CD4-positive, alpha-beta T cell treated with Interleukin-6 at 100 ng/mL for 8 hours (primary cell): ENCODE measurements around the gene SLC30A10.
"Not testable (repeated sequence)": the region's sequence is repeated elsewhere in the genome, so short reads cannot be mapped to it uniquely, and the experiment has no call there.

ENCODE experiments used
- DNase-seq: peaks from one replicate; pipeline ENCODE4 v3.0.0-alpha.2; 2020; ENCODE audit warnings: mixed read lengths, low spot score

Gene SLC30A10

GRCh38 chr1:219927956-219928790 lies at the start of gene SLC30A10:
Gene SLC30A10, minus strand, starts transcription at chr1:219928557. Its CDS starts 117 bp downstream, at chr1:219928440.
- no peak for DNase-seq

DNA sequence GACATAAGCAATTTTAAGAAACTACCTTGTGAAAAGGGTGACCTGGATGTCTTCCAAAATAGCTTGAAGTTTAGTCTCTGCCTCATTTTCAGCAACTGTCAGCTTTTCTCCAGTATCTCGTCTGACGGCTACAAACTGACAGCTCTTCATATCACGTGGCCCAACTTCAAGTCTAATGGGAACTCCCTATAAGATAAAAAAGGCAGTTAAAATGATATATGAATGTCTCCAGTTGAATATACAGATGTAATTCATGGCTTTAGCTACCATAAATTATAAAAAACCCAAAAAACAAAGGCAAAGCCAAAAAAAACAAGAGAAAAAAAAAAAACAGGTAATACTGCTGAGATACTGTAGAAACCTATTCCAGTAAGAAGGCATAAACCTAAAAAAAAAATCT lies 44.9 kb upstream of the SLC30A10 start:
- DNase-seq = no peak

GRCh38 chr1:219967361-219967760 lies 39.0 kb upstream of the SLC30A10 start:
- no peak for DNase-seq

GRCh38 chr1:219966071-219966349 lies 37.7 kb upstream of the SLC30A10 start:
- DNase-seq = no peak

DNA sequence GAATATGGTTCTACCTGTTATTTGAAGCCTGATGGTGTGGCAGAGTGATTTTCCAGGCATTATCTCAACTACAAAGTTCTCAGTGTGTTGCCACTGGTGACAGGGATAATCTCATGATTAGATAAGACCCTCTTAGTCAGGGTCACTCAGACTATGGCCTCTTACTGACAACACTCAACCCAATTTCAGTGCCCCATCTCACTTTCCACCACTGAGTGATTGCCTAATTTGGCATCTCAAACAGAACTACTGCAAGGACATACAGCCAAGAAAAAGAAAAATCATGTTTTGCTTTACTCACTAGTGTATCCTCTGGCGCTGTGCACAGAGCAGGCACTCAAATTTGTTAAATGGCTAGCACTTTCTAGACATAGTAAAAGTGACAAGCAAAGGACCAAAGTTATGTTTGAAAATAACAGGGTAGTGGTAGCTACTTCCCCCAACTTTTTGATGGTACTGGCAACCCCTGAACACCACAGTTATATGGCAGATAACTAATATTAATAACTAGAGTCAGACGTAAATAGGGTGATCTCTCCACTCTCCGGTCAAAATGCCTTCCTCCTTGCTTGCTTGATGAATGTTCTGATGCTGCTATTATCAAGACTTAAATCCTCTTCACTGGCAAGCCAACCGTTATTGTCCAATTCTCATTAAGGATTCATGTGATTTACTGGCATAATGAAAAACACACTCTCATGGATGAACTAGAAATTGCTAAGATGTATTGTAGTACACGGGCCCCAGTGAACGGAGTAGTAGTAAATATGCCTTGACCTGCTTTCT lies 37.1 kb upstream of the SLC30A10 start:
- DNase-seq = no peak

DNA sequence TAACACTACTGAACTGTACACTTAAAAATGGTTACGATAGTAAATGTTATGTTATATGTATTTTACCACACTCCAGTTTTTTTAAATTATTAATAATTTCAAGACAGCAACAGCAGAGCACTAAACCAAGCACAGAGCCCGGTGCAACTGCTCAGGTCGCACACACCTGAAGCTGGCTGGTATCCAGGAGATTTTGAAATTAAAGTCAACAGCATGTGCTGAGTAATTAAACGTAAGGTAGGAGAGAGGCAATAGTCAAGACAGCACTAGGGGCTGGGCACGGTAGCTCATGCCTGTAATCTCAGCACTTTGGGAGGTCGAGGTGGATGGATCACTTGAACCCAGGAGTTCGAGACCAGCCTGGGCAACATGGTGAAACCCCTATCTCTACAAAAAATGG lies 35.1 kb upstream of the SLC30A10 start:
- DNase-seq = no peak

DNA sequence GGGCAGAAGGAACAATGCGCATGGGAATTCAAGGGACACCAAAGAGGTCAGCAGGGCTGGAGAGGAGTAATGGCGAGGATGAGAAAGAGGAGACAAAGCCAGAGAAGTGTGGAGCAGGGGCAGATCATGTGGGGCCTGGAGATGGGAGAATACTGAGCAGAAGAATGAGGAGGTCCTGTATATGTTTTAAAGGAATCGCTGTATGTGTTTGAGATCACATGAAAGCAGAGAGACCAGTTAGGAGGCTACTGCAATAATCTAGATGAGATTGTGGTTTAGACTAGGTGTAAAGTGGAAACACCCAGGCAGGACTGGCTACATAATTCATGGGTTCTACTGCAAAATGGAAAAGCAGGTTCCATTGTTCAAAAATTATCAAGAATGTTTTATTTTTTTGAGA lies 33.3 kb upstream of the SLC30A10 start:
- no peak for DNase-seq

GRCh38 chr1:219959540-219960203 lies 31.3 kb upstream of the SLC30A10 start:
- no peak for DNase-seq

DNA sequence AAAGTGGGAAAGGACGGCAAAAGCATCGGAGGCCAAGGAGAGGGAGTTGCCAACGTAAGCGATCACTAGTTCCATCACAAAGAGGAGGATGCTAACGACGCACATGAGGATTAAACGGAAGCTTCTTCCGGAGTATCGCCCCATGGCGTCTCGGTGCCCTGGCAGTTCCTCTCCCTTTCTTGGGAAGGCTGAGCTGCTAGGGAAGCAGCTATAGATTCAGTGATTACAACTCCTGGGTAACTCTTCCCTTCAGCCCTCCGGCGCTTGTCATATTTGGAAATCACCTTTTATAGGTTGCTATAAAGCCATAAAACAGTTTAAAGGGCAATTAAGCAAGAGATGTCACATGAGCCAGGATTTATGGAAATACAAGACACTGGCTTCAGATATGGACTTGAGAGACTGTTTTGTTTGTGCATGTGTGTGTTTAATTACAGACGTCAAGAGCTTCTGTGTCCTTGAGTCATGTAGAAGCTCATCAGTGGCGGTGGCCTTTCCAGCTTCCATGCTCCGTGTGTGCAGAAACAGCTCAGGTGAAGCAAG lies 30.6 kb upstream of the SLC30A10 start:
- DNase-seq = no peak

- no peak for DNase-seq
Observed at GRCh38 chr1:219954736-219955421, 26.5 kb upstream of the SLC30A10 start.

- DNase-seq = no peak
Observed at GRCh38 chr1:219954052-219954451, 25.7 kb upstream of the SLC30A10 start.

- DNase-seq = no peak
Observed at GRCh38 chr1:219952361-219952760, 24.0 kb upstream of the SLC30A10 start.

DNA sequence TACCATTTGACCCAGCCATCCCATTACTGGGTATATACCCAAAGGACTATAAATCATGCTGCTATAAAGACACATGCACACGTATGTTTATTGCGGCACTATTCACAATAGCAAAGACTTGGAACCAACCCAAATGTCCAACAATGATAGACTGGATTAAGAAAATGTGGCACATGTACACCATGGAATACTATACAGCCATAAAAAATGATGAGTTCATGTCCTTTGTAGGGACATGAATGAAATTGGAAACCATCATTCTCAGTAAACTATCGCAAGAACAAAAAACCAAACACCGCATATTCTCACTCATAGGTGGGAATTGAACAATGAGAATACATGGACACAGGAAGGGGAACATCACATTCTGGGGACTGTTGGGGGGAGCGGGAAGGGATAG lies 20.9 kb upstream of the SLC30A10 start:
- DNase-seq = not testable (repeated sequence)

- not testable (repeated sequence) for DNase-seq
Observed at GRCh38 chr1:219948766-219949165, 20.4 kb upstream of the SLC30A10 start.

DNA sequence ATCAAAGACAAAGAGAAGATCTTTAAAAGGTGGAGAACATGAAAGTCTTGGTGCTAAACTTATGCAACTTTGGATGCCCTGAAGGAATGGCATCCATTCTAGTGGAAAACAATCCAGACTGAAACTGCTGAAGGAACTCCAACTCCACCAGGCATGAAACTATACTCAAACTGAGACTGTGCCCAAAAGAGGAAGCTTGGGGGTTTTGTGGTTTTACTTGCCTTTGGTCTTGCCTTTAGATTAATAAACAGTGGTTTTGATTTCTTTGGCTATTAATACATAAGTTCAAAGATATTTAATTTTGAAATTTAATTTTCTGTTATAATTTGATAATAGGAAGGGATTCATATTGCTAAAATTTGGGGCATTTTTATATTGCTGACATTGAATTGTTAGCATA lies 17.4 kb upstream of the SLC30A10 start:
- no peak for DNase-seq

GRCh38 chr1:219941179-219942118 lies 13.1 kb upstream of the SLC30A10 start:
- DNase-seq = no peak

DNA sequence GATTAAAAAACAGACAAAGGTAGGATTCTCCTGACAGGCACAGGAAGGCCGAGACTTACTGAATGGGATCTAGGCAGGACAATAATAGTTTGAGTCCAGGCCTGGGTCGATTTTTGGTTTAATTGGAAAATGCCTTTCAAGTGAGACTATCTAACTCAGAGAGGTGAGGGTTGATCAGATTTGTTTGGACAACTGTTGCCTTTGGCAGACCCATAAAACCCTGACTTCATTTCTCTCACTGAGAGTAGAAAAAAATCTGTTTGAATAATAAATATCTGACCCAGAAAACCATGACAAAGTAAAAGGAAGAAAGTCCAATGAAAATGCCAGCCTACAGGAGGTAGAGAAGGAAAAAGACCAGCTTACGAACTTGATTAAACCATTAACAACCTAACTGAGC lies 12.3 kb upstream of the SLC30A10 start:
- DNase-seq = no peak

- no peak for DNase-seq
Observed at GRCh38 chr1:219938706-219939105, 10.3 kb upstream of the SLC30A10 start.

DNA sequence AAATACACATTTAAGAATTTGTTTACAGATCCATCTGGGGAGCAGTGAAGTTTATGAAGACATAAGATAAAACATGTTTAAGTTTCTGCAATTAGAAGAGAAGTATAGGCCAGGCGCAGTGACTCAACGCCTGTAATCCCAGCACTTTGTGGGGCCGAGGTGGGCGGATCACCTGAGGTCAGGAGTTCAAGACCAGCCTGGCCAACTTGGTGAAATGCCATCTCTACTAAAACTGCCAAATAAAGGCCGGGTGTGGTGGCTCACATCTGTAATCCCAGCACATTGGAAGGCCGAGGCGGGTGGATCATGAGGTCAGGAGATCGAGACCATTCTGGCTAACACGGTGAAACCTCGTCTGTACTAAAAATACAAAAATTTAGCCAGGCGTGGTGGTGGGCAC lies 5.4 kb upstream of the SLC30A10 start:
- DNase-seq = not testable (repeated sequence)

DNA sequence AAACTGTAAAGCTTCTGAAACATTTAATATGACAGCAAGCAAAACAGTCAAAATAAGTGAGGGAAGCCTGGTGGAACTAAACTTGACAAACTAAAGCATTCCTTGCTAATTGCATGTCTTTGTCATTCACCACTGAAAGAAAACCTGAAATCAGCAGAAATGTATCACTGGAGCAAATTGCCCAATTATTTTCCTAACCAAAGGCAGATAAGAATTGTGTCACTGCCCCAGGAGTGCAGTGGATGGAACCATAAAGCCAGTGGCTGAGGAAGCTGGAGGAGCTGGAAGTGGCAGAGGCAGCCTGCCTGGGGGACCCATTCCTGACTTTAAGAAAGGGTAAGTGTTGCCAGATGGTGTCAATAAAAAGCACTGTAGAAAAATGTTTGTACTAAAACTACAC lies 2.7 kb upstream of the SLC30A10 start:
- no peak for DNase-seq

DNA sequence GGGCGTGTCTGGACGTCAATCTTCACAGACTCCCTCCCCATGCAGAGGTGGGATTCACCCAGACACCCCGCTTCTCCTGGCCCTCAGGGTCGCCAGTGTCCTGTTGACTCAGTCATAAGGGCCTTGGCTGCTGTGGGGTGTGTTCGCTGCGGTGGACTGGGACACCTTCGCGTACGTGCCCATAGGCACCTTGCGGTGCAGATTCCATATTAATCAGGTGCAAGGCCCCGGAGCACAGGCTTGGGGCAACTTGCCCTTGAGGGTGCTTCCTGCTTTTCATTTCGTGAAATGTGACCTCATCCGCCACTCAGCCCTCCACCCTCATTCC lies 398 bp upstream of the SLC30A10 start:
- no peak for DNase-seq
